Measurements from ENCODE around the gene FEM1A. TPM values are rescaled to one million over a fixed set of nuclear protein-coding genes. Genes with fewer than 3 reads are reported as not detected.
A peak's percentile ranks its signal among the peaks of the same experiment; 100 is the strongest.

Gene FEM1A
- total and polyA plus RNA-seq, 10 donors: 2.5 to 18.2 (median 11.5) TPM

- intact Hi-C loops (cut with DNase I; ENCODE audit: low total_unique reads): loop anchor here (10.0 kb wide), 1 partner anchor 99 kb away; no protein-coding TSS in a partner anchor
- peak; percentile 91 for DNase-seq
- no peaks in the 10 kb centered on the region for H3K27me3 ChIP-seq (replicated peaks in 1 of 7)
- 31 to 34% (median 32%) methylated on average over 28 of the region's 28 CpGs for WGBS, 5 donors
- no peaks in the 10 kb centered on the region for H3K9me3 ChIP-seq
- peak overlapping the region in 6 of 8 donors; percentile 14 to 58 (median 25) for H3K4me3 ChIP-seq
- peak overlapping the region in 5 of 8 donors; percentile 44 to 67 (median 61) for H3K27ac ChIP-seq
- H3K36me3 ChIP-seq: peaks cover 0 to 47% (median 30%) of the 10 kb centered on the region in 6 donors
- peak in 2 of 3 donors; percentile 69 to 83 for TF ChIP-seq POLR2AphosphoS5 (IDR thresholded peaks at IDR 0.05)
- TF ChIP-seq POLR2A (IDR thresholded peaks at IDR 0.05): no peak
- TF ChIP-seq, protein P1, sequence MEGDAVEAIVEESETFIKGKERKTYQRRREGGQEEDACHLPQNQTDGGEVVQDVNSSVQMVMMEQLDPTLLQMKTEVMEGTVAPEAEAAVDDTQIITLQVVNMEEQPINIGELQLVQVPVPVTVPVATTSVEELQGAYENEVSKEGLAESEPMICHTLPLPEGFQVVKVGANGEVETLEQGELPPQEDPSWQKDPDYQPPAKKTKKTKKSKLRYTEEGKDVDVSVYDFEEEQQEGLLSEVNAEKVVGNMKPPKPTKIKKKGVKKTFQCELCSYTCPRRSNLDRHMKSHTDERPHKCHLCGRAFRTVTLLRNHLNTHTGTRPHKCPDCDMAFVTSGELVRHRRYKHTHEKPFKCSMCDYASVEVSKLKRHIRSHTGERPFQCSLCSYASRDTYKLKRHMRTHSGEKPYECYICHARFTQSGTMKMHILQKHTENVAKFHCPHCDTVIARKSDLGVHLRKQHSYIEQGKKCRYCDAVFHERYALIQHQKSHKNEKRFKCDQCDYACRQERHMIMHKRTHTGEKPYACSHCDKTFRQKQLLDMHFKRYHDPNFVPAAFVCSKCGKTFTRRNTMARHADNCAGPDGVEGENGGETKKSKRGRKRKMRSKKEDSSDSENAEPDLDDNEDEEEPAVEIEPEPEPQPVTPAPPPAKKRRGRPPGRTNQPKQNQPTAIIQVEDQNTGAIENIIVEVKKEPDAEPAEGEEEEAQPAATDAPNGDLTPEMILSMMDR (IDR thresholded peaks at IDR 0.05 in 8 of 11, conservative IDR thresholded peaks at IDR 0.05 in 3 of 11): peak in 1 of 11 experiments; percentile 7
- H3K4me1 ChIP-seq: peaks cover 5 to 52% (median 23%) of the 10 kb centered on the region in 6 donors
Measured at GRCh38 chr19:4815426-4816201, 24.1 kb downstream of the FEM1A start.

- peaks cover 0 to 50% (median 30%) of the 10 kb centered on the region in 6 donors for H3K36me3 ChIP-seq
- peak overlapping the region in 2 of 8 donors; percentile 25 to 58 for H3K4me3 ChIP-seq
- intact Hi-C loops (cut with DNase I; ENCODE audit: low total_unique reads): loop anchor here (10.0 kb wide), 1 partner anchor 98 kb away; no protein-coding TSS in a partner anchor
- no peaks in the 10 kb centered on the region for H3K9me3 ChIP-seq
- peak overlapping the region in 5 of 8 donors; percentile 44 to 67 (median 61) for H3K27ac ChIP-seq
- TF ChIP-seq POLR2AphosphoS5 (IDR thresholded peaks at IDR 0.05): peak in 2 of 3 donors; percentile 29 to 51
- TF ChIP-seq, protein P1 (IDR thresholded peaks at IDR 0.05 in 8 of 11, conservative IDR thresholded peaks at IDR 0.05 in 3 of 11): no peak
- no peak for TF ChIP-seq POLR2A (IDR thresholded peaks at IDR 0.05)
- H3K4me1 ChIP-seq: peaks cover 5 to 44% (median 22%) of the 10 kb centered on the region in 6 donors
- DNase-seq: peak; percentile 81
- H3K27me3 ChIP-seq (replicated peaks in 1 of 7): no peaks in the 10 kb centered on the region
- 90 to 96% (median 94%) methylated on average over 15 to 35 of the region's 35 CpGs for WGBS, 5 donors
Measured at GRCh38 chr19:4816202-4816949, 24.8 kb downstream of the FEM1A start.

DNA sequence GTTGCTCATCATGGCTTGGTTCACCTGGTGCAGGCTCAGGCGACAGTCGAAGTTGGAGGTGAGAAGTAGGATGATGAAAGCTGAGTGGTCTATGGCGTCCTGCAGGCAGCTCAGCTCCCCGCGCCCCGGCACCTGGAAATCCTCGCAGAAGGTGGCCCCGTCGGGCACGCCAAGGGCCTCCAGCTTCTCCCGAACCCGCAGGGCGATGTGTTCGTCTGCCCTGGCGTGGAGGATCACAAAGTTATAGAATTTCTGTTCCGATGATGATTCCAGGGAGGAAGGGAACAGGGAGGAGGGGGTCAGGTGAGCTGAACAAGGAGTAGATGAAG, 25.4 kb downstream of the FEM1A start:
- intact Hi-C loops (cut with DNase I; ENCODE audit: low total_unique reads): loop anchor here (10.0 kb wide), 1 partner anchor 98 kb away; no protein-coding TSS in a partner anchor
- peak overlapping the region in 2 of 8 donors; percentile 61 to 67 for H3K27ac ChIP-seq
- no peak for DNase-seq

More for the DNA sequence above, 25.4 kb downstream of the FEM1A start:
- H3K27me3 ChIP-seq (replicated peaks in 1 of 7): no peaks in the 10 kb centered on the region
- 90 to 97% (median 95%) methylated on average over 16 of the region's 16 CpGs for WGBS, 5 donors
- H3K4me3 ChIP-seq: no peak overlapping the region
- H3K9me3 ChIP-seq: no peaks in the 10 kb centered on the region
- peaks cover 5 to 39% (median 18%) of the 10 kb centered on the region in 6 donors for H3K4me1 ChIP-seq
- TF ChIP-seq POLR2AphosphoS5 (IDR thresholded peaks at IDR 0.05): no peak
- TF ChIP-seq, protein P1 (IDR thresholded peaks at IDR 0.05 in 8 of 11, conservative IDR thresholded peaks at IDR 0.05 in 3 of 11): no peak
- no peak for TF ChIP-seq POLR2A (IDR thresholded peaks at IDR 0.05)
- peaks cover 0 to 55% (median 30%) of the 10 kb centered on the region in 6 donors for H3K36me3 ChIP-seq

All from spleen (tissue), 11 donors.